Stimulated activated CD4-positive, alpha-beta T cell treated with anti-CD3 and anti-CD28 coated beads, Interleukin-12 subunit alpha, Interleukin-12 subunit beta, amount 100 ng/mL, for 4 hours (primary cell): ENCODE data around the gene PRM2.

ENCODE experiments used
- DNase-seq: peaks from one replicate; pipeline ENCODE4 v3.0.0-alpha.2; 2020

The PRM2 gene

DNA sequence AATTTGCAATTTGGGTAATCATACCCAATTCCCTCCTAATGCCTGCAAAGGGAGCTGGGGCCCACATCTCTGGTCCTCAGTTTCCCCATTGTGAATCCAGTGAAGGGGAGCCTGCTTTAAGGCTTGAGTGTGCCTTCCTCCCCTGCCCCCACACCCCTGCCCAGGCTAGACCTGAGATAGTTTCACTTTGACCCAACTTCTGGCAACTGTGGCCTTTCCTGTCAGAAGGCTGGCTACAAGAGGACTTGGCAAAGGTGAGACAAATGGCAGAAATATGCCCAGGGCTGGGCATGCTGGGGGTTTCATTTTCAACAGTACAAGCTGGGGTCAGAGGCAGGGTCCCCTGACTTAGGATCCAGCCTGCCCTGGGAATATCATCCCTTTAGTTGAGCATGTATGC, 30.3 kb downstream of the PRM2 start:
- DNase-seq = no peak

GRCh38 chr16:11245222-11245737, 31.0 kb downstream of the PRM2 start:
- no peak for DNase-seq

GRCh38 chr16:11242658-11243057, 33.6 kb downstream of the PRM2 start:
- DNase-seq = no peak

DNA sequence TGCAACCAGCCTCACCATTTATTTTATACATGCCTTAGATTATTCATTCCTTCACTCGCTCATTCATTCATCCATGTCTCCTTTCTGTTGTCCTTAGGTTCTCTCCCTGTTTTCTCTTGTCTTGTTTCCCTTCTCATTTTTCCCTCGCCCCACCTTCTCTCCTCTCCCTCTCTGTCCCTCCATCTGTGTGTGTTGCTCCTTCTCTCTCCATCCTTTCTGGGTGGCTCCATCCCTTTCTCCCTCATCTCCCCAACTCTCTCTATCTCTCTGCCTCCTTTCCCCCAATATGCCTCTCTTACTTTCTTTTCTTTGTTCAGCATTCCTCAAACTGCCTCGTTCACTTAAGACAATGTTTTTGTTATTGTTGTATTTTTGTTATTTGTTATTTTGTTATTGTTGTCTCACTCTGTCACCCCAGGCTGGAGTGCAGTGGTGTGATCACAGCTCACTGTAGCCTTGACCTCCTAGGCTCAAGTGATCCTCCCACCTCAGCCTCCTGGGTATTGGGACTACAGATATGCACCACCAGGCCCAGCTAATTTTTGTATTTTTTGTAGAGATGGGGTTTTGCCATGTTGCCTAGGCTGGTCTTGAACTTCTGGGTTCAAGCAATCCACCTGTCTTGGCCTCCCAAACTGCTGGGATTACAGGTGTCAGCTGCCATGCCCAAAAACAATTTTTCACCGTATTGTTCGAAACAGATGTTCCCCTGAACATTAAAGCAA, 34.6 kb downstream of the PRM2 start:
- DNase-seq = no peak

GRCh38 chr16:11240636-11241473, 35.4 kb downstream of the PRM2 start:
- DNase-seq = no peak

DNA sequence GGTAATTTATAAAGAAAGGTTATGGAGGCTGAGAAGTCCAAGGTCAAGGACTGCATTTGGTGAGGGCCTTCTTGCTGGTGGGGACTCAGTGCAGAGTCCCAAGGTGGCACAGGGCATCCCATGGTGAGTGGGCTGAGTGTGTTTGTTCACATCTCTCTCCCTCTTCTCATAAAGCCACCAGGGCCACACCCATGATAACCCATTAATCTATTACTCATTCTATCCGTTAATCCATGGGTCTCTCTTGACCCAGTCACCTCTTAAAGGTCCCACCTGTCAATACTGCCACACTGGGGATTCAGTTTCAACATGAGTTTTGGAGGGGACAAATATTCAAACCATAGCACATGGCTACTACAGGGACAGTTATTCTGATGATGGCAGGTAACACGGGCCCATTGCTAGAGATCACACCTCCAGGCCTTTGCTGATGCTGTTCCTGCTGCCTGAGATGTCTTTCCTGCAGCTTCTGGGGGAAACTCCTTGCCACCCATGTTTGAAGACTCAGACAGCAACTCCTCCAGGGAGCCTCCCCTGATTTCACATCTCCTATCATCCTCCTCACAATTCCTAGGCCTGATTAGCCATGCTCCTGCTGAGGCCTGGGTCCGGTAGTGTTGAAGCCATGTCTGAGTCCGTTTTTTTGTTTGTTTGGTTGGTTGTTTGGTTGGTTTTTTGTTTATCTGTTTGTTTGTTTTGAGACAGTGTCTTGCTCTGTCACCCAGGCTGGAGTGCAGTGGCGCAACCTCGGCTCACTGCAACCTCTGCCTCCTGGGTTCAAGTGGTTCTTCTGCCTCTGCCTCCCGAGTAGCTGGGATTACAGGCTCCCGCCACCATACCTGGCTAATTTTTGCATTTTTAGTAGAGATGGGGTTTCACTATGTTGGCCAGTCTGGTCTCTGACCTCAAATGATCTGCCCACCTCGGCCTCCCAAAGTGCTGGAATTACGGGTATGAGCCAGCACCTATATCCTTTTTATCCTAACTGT, 36.3 kb downstream of the PRM2 start:
- no peak for DNase-seq

DNA sequence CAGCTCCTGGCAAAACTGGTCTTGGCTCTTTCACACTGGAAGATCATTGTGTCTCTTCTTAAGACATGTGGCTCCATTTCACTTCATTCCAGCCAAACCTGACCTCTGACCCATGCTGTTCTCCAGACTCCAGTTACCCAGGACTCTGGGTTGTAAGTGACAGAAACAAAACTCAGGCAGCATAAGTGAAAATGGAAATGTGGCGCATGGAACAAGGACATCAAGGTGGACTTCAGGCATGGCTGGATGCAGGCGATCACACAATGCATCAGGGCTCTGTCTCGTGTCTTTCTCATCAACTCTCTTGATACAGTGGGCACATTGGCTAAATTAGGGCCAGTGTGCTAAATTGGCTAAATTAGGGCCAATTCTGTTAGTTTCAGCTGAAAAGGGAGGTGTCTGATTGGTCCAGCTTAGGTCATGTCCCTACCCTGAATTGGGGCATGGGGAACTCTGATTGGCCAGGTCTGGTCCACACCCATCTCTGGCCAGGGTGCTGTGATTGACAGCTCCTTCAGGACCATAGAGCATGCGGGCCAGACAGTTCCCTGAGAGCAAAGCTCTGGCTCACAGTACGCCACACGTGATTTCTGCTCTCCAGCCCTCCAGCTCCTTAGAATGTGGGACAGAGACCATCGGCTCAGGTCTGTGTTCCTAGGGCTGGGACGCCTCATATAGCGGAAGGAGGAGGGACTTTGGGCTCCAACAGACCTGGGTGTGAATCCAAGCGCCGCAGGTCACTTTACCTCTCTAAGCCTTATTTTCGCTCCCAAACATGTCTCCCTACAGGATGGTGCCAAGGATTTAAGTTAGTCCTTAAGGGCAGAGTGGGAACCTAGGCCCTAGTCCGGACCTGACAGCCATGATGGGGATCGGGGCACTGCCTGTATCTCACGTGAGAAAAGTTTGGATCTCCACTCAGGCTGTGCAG, 37.7 kb downstream of the PRM2 start:
- no peak for DNase-seq

DNA sequence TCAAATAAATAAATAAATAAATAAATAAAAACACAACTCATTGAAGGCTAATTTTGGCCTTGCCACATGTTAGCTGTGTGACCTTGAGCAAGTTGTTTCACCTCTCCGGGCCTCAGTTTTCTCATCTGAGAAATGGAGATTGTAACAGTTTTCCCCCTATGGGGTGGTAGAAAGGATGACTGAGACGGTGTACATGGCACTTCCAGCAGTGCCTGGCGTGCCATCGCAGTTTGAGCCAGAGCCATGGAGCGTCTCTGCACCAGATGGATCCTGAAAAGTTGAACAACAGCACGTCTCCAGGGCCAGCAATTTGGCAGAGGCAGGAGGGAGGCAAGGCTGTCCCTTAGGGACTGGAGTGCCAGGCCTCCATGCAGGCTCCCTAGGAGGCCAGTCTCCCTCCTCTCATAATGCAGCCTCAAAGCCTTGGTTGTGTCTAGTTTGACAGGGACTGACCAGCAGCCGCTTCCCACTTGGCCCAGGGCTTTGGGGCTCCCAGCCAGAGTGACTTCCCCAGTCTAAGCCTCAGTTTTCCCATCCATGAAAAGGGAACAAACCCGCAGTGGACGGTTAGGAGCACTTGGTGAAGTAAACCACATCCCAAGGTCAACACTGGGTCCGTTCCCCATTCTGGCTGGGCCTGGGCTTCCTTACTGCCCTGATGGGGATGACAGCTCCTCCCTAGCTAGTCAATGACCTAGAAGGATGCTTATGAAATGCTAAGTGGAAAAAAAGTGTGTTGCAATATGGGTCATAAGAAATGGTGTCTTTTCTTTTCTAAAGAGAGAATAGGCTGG, 39.6 kb downstream of the PRM2 start:
- DNase-seq = no peak

DNA sequence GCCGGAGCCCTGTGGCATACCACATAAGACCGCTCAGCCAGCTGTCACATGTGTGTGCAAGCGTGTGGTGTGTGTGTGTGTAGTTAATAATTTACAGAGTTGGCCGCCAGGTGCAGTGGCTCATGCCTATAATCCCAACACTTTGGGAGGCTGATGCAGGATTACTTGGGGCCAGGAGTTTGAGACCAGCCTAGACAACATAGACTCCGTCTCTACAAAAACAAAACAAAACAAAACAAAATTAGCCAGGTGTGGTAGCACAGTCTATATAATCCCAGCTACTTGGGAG, 40.6 kb downstream of the PRM2 start:
- DNase-seq = no peak

- DNase-seq = no peak
Measured at GRCh38 chr16:11234884-11235702, 41.2 kb downstream of the PRM2 start.

GRCh38 chr16:11233727-11234376, 42.4 kb downstream of the PRM2 start:
- DNase-seq = peak; percentile 66

DNA sequence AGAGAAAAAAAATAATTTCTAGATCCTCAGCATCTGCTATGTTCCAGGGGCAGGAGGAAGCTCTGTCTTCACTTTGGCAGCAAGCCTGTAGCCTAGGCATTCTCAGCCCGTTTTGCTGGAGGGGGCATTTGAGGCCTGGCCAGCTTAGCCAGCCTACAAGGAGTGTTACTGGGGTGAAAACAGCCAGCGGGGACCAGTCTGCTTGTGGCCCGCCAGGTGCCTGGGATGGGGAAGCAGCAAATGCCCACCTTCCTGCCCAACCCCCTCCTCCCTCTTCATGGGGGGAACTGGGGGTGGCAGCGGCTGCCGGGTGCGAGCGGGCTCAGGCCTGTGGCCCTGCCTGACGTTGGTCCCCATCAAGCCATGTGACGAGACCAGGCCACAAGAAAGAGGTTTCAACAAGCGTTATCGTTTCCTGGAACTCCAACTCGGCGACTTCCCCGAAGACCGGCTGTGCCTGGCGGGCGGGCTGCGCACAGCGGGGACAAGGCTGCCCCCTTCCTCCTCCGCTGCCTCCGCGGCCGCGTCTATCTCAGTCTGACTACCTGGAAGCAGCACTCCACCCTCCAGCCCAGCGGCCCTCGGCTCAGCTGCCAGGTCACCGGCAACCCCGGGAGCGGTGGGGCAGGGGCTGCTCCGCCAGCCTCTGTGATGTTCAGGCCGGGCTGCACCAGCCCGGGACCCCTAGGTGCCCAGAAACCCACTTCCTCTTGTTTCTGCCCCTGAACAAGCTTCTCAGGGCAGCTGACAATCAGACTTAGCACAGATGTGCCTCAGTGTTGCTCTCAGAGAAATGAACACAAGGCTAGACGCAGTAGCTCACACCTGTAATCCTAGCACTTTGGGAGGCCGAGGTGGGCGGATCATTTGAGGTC, 43.2 kb downstream of the PRM2 start:
- peak; percentile 85 for DNase-seq

DNA sequence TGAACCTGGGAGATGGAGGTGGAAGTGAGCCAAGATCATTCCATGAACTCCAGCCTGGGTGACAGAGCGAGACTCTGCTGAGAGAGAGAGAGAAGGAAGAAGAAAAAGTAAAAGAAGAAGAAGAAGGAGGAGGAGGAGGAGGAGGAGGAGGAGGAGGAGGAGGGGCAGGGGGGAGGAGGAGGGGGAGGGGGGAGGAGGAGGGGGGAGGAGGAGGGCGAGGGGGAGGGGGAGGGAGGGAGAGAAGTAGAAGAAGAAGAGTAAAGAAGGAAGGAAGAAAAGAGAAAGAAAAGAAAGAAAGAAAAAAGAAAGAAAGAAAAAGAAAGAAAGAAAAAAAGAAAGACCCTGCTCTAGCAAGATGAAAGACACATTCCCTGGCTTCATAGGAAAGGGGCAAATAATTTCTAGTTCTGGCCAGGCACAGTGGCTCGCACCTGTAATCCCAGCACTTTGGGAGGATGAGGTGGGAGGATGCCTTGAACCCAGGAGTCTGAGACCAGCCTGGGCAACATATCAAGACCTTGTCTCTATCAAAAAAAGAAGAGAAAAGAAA, 43.9 kb downstream of the PRM2 start:
- no peak for DNase-seq

DNA sequence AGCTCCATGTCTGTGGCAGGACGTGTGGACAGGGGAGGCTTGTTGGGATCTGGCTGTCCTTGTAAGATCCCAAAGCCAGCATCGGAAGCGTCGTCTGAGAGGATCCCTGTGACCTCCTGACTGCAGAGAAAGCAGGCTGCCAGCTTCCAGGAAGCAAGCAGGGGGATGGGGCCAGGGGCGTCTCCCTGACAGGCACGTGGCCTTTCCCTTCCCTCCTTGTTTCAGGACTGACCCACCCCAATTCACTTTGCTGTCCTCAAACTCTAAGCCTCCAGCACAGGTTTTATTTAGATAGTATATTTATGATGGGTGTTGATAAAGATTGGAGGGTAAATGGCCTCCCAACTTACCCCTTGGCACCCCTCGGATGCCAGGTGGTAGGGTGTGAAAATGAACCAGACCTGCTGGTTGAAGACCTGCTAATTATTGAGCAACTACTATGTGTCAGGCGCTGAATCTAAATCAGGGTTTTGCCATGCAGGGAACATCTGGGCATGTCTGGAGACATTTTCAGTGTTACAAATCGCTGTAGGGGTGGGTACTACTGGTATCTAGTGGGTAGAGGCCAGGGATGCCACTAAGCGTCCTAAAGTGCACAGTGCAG, 44.8 kb downstream of the PRM2 start:
- DNase-seq = no peak

DNA sequence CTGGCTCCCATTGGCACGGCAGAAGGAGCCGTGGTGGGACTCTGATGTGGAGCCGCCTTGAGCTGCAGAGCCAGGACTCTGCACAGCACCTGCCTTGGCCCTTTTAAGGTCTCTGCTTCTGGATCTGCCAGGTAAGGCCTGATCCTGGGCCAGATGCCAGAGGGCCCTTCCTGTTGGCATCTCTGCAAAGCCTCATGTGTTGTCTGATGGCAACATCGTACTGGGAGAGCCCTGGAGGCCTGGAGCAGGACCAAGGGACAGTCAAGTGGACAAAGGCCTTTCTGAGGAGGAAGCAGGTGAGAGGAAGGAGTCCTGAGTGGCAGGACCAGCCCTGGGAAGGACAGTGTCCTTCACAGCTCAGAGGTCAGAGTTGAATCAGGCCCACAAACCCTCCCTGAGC, 46.4 kb downstream of the PRM2 start:
- no peak for DNase-seq

DNA sequence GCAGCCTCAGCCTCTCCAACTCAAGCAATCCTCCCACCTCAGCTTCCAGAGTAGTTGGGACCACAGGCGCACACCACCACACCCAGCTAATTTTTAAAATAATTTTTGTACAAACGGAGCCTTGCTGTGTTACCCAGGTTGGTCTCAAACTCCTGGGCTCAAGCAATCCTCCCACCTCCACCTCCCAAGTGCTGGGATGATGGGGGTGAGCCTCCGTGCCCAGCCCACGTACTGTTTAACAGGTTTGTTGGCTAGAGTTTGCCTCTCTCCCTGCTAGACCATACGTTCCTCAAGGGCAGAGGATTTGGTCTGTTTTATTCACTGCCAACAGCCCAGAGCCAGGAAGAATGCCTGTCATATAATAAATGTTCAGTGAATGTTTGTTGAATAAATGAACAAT, 46.8 kb downstream of the PRM2 start:
- DNase-seq = no peak

DNA sequence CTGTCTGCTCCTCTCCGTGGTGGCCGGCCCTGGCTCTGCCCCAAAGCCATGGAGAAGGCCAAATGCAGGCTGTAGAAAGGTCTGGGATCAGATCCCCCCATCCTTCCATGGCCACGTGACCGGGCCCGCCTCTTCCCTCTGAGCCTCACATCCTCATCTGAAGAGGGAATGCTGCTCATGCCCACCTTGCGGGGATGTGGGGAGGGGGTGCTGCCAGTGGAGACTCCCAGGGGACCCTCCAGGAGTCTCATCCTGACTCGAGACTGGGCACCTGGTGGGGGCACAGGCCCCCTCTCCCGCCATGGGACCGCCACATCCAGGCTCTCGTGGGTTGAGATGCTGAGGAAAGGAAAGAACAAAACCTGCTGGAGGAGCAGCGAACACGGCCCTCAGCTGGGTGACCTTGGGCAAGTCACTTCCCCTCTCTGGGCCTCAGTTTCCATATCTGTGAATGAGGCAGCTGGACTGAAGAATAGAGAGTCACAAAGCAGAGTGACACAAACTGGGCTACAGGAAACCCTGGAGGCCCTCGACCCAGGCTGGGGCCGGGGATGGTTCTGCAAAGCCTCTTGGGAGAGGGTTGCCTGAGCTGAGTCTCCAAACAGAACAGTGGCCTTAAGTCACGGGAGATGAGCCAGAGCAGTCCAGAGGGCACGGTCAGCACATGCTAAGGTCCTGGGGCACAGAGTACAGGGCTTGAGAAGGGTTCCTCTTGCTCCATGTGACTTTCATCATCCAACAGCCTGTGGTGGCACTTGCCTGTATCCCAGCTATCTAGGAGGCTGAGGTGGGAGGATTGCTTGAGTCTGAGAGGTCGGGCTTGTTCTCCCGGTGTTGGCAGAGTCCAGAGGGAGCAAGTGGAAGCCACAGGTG, 50.4 kb downstream of the PRM2 start:
- peak; percentile 19 for DNase-seq
